OCI-LY7 (cell line): ENCODE results near the gene OSBPL6. TPM values are rescaled to one million over a fixed set of nuclear protein-coding genes. Genes with fewer than 3 reads are reported as not detected.

Source experiments
- BruUV-seq: library from RNA; stranded (reverse); fragments of 400-500 nt; replicated peaks from 2 replicates; lab custom pipeline; 2021; lab: Mats Ljungman, UMichigan
- CTCF ChIA-PET: fragments of 300-600 bp; sonication (Branson Sonifier 250); formaldehyde crosslinking; loops from one replicate; lab custom pipeline; 2022; ENCODE audit warnings: antibody characterized with exemption; ENCODE audit not compliant: unreplicated experiment; lab: Charles Lee
- POLR2A ChIA-PET: fragments of 300-600 bp; sonication (Branson Sonifier 250); formaldehyde crosslinking; loops from one replicate; lab custom pipeline; 2022; ENCODE audit warnings: antibody characterized with exemption; lab: Charles Lee
- DNase-seq: peaks from one replicate; pipeline ENCODE4 v3.0.0-alpha.2; 2015; ENCODE audit warnings: low spot score
- H2AFZ ChIP-seq: fragments of 200-600 bp; sonication (generic), shearing (Covaris generic); 2 replicates; pipeline ENCODE4 v1.6.1; 2014; ENCODE audit warnings: mild to moderate bottlenecking, antibody characterized with exemption, low read length, moderate library complexity
- H3K27ac ChIP-seq: fragments of 200-600 bp; sonication (generic); 2 replicates; pipeline ENCODE4 v1.5.1; 2014; ENCODE audit warnings: mixed run types, low read depth, mild to moderate bottlenecking, moderate library complexity, low read length, inconsistent platforms; ENCODE audit not compliant: poor library complexity, severe bottlenecking
- H3K36me3 ChIP-seq: fragments of 200-600 bp; sonication (generic); 2 replicates; pipeline ENCODE4 v1.6.1; 2014; ENCODE audit warnings: mild to moderate bottlenecking, antibody characterized with exemption, low read length, moderate library complexity, mixed read lengths; ENCODE audit not compliant: insufficient read depth
- H3K4me1 ChIP-seq: fragments of 200-600 bp; sonication (generic); 2 replicates; pipeline ENCODE4 v1.5.1; 2014; ENCODE audit warnings: mild to moderate bottlenecking, low read length; ENCODE audit not compliant: insufficient read depth, poor library complexity, severe bottlenecking
- H3K4me2 ChIP-seq: fragments of 200-600 bp; sonication (generic); 2 replicates; pipeline ENCODE4 v1.6.1; 2014; ENCODE audit warnings: mild to moderate bottlenecking, low read length
- H3K4me3 ChIP-seq: fragments of 200-600 bp; sonication (generic); 2 replicates; pipeline ENCODE4 v1.5.1; 2014; ENCODE audit warnings: mild to moderate bottlenecking, low read depth, low read length; ENCODE audit not compliant: poor library complexity, severe bottlenecking
- H3K79me2 ChIP-seq: fragments of 200-600 bp; sonication (generic); 2 replicates; pipeline ENCODE4 v1.6.1; 2016; ENCODE audit warnings: low read depth, mild to moderate bottlenecking, low read length, moderate library complexity, mixed read lengths; ENCODE audit not compliant: insufficient read depth
- H3K9me2 ChIP-seq: fragments of 200-600 bp; sonication (generic); 2 replicates; pipeline ENCODE4 v1.6.1; 2016; ENCODE audit warnings: mild to moderate bottlenecking, low read length, mixed read lengths; ENCODE audit not compliant: insufficient read depth
- H3K9me3 ChIP-seq: fragments of 200-600 bp; sonication (generic); 2 replicates; pipeline ENCODE4 v1.6.1; 2014; ENCODE audit warnings: mild to moderate bottlenecking, mixed run types, low read length, mixed read lengths
- H4K20me1 ChIP-seq: fragments of 200-600 bp; sonication (generic); 2 replicates; pipeline ENCODE4 v1.6.1; 2014; ENCODE audit warnings: mild to moderate bottlenecking, antibody characterized with exemption, low read length, moderate library complexity, mixed read lengths; ENCODE audit not compliant: insufficient read depth
- CTCF ChIP-seq: fragments of 200-600 bp; sonication (generic); conservative IDR thresholded peaks from 2 replicates; pipeline ENCODE4 v1.5.1; 2014; ENCODE audit warnings: mild to moderate bottlenecking, antibody characterized with exemption, low read length, moderate library complexity, mixed read lengths
- EZH2phosphoT487 ChIP-seq: fragments of 200-600 bp; sonication (generic); IDR thresholded peaks from 2 replicates; pipeline ENCODE4 v1.6.1; 2018; ENCODE audit warnings: low read depth, borderline replicate concordance, mild to moderate bottlenecking, mixed run types, antibody characterized with exemption, low read length, moderate library complexity, mixed read lengths
- intact Hi-C: fragments of 100-400 bp; cut with micrococcal nuclease; formaldehyde crosslinking; loops from one replicate; pipeline ENCODE4 v1.10.0; 2022; ENCODE audit not compliant: unreplicated experiment
- total RNA-seq, 2 experiments: library from RNA; depleted of rRNA in 1 of 2; stranded (reverse); fragments of >200 nt in 1 of 2; shearing (Covaris generic) in 1 of 2; gene quantifications; 2 replicates each; pipeline ENCODE4 v1.2.3, GENCODE V29; 2014 to 2022

OSBPL6 gene
- total RNA-seq, 2 experiments from 2014 or later = not detected

GRCh38 chr2:178242552-178242883 is 48.2 kb downstream of the OSBPL6 start:
- H4K20me1 ChIP-seq = no peaks in the 10 kb centered on the region
- no peaks in the 10 kb centered on the region for H3K36me3 ChIP-seq
- CTCF ChIA-PET = no interaction called here
- H3K4me2 ChIP-seq = no peak overlapping the region
- no peaks in the 10 kb centered on the region for H3K79me2 ChIP-seq
- no TSS peak for BruUV-seq
- POLR2A ChIA-PET = no interaction called here
- intact Hi-C loops = no loop called here
- no peak overlapping the region for H3K4me3 ChIP-seq
- H2AFZ ChIP-seq = no peak overlapping the region
- no peak for DNase-seq
- TF ChIP-seq CTCF (no peak), EZH2phosphoT487 (no peak)
- no peak overlapping the region for H3K27ac ChIP-seq
- no peaks in the 10 kb centered on the region for H3K9me2 ChIP-seq
- H3K4me1 ChIP-seq = no peaks in the 10 kb centered on the region
- H3K9me3 ChIP-seq = no peaks in the 10 kb centered on the region

- Histone ChIP-seq H4K20me1 (no peaks in the 10 kb centered on the region), H2AFZ (no peak overlapping the region), H3K4me1 (no peaks in the 10 kb centered on the region), H3K4me3 (no peak overlapping the region), H3K79me2 (no peaks in the 10 kb centered on the region), H3K27ac (no peak overlapping the region), H3K9me2 (no peaks in the 10 kb centered on the region), H3K4me2 (no peak overlapping the region), H3K9me3 (no peaks in the 10 kb centered on the region), H3K36me3 (no peaks in the 10 kb centered on the region)
- no TSS peak for BruUV-seq
- CTCF ChIA-PET = no interaction called here
- TF ChIP-seq EZH2phosphoT487 (no peak), CTCF (no peak)
- POLR2A ChIA-PET = interaction anchor here (0.7 kb wide), 1 partner anchor 1190 kb away, joined by 3 read pairs; no protein-coding TSS in a partner anchor
- no peak for DNase-seq
- intact Hi-C loops = no loop called here
Observed at GRCh38 chr2:178243961-178244360, 49.6 kb downstream of the OSBPL6 start.

- H3K79me2 ChIP-seq = no peaks in the 10 kb centered on the region
- H3K9me3 ChIP-seq = no peaks in the 10 kb centered on the region
- TF ChIP-seq CTCF (no peak), EZH2phosphoT487 (no peak)
- no peak for DNase-seq
- POLR2A ChIA-PET = no interaction called here
- no peaks in the 10 kb centered on the region for H3K36me3 ChIP-seq
- H2AFZ ChIP-seq = no peak overlapping the region
- H3K4me1 ChIP-seq = no peaks in the 10 kb centered on the region
- H4K20me1 ChIP-seq = no peaks in the 10 kb centered on the region
- intact Hi-C loops = no loop called here
- no TSS peak for BruUV-seq
- H3K4me3 ChIP-seq = no peak overlapping the region
- CTCF ChIA-PET = no interaction called here
- H3K27ac ChIP-seq = no peak overlapping the region
- H3K9me2 ChIP-seq = no peaks in the 10 kb centered on the region
- no peak overlapping the region for H3K4me2 ChIP-seq
Observed at GRCh38 chr2:178244777-178245176, 50.5 kb downstream of the OSBPL6 start.
